Stimulated activated naive CD4-positive, alpha-beta T cell (primary cell): Measurements from ENCODE around the gene APEH.
A peak's percentile ranks its signal among the peaks of the same experiment; 100 is the strongest.

ENCODE experiments used
- DNase-seq, 6 experiments: peaks; one replicate each; lab custom pipeline; 2025; lab: John Stamatoyannopoulos, UW

Gene APEH

DNA sequence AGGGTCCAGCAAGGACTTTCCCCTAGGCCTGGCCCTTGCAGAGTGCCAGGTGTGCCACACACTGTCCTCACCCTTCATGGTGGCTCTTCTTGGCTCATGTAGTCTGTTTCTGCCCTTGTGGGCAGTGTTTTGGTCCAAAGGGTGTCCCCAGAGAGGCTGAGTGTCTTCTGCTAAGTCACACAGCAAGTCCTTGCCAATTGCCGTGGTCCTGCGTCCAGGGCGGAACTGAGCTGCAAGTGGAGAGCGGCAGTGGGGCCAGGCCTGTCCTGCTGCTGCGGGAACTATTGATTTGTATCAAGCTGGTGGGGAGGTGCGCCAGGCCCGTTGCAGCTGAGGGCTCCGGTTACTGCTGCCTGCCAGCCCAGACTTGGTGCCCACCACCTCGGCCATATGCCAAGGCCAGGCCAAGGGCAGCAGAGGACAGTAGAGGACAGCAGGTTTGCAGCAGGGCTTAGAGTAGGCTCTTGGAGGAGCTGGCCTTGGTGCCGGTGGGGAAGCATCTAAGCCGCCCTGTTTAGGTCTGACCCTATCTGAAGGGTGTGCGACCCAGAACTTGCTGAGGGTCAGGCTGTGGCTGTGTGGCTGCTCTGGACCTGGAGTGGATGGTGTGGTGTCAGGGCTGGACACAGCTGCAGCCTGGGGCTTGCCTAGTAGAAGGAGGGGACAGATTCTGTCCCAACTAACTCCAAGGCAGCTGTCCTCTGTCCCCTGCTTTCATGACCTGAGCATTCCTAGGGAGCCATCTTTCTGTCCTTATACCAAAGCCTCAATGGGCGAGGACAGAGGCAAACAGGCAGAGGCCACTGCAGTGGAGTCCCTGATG lies 40.8 kb downstream of the APEH start:
- no peak for DNase-seq

- no peak for DNase-seq
Measured at GRCh38 chr3:49715611-49716121, 41.5 kb downstream of the APEH start.

GRCh38 chr3:49716169-49716568 lies 42.0 kb downstream of the APEH start:
- no peak for DNase-seq

DNA sequence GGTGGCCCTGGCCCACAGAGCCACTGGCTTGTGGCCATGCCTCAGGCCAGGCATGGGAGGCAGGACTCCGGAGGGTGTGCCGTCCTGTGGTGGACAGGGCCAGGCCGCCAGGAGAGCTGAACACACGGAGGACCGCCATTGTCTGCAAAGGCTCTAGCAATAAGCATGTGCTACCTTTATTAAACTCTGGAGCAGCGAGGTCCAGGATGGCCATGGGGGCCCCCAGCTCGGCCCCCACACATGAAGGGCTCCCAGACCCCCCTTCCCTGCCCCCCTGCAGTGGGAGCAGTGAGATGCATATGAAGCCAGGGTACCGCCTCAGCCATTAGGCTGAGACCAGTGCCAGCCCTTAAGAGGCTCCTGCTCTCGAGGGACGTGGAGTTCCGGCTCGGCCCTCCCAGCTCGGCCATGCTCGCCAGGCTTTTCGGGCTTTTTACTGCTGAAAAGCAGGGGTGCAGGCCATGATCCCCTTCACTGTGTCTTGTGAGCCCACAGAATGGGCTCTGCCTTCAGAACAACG lies 42.6 kb downstream of the APEH start:
- DNase-seq: no peak

- DNase-seq: no peak
Measured at GRCh38 chr3:49717211-49717958, 43.2 kb downstream of the APEH start.

DNA sequence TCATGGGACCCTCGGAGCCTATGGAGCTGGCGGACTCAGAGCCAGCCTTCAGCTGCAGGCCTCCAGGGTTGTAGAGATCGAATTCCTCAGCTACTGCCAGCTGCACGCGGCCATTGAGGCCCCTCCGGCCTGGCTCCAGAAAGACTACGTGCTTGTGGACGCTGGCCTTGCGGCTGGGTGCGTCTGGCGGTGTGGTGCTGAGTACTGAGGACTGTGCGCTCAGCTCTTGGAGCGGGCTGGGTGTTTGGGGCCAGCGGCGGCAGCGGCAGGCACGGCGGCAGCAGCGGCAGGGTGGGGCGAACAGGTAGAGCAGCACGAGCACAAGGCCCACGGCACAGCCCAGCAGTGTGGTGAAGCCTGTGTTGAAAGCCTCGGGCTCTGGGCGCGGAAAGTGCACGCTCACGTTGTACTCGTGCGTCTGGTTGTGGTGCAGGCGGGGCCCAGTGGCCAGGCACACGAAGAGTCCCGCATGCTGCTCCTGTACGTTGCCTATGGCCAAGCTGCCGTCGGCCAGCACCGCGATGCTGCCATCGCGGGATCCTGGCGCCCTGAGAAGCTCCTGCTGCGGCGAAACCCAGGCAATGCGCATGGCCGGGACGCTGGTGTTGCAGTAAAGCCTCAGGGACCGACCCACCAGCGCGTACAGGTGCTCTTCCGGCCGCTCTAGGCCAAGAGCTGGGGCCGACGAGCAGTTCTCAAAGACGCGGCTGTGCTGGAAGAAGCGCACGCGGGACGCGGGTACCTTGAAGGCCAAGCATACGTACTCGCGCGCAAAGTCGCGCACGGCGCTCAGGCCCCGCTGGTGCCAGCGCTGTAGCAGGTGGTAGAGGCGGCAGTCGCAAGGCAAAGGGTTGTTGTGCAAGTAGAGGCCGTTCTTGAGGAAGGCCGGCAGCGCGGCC lies 44.1 kb downstream of the APEH start:
- DNase-seq: no peak

GRCh38 chr3:49718858-49719213 lies 44.7 kb downstream of the APEH start:
- DNase-seq: no peak

GRCh38 chr3:49719214-49719884 lies 45.2 kb downstream of the APEH start, which contains the start of gene AMIGO3:
Gene AMIGO3, minus strand, starts transcription at chr3:49719684. Its CDS starts 219 bp downstream, at chr3:49719465.
- DNase-seq: peak; percentile 80 to 95 (median 90)

- DNase-seq: no peak
Measured at GRCh38 chr3:49720855-49721595, 46.9 kb downstream of the APEH start.

- no peak for DNase-seq
Measured at GRCh38 chr3:49721596-49721895, 47.4 kb downstream of the APEH start.

DNA sequence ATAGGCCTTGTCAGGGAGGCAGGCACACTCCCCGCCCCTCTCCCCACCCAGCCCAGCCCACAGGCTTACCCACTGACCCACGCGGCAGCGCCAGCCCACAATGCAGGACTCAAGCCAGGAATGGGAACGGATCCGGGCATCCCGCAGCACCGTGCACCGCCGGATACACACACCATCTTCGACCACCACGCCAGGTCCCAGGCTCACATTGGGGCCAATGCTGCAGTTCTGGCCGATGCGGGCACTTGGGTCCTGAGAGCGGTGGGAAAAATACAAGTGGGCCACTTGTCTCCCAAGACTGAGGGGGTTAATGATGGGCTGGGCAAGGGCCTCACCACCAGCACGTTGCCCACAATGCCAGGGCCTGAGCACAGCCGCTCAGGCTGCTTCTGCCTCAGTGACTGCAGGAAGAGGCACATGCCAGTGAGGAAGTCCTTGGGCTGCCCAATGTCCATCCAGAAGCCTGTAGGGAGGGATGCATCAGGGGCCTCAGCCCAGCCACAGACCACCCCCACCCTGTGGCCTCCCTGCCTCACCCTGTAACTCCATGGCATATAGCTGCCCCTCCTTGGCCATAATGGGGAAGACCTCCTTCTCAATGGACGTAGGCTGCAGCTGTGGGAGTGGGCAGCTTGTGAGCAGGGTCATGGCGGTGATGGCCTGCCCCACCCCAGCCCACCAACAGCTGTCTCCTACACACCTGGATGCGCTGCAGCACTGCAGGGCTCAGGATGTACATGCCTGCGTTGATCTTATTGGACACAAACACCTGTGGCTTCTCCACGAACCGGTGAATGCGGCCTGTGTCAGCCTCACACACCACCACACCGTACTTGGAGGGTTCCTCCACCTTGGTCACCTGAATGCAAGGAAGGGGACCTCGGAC lies 48.0 kb downstream of the APEH start:
- DNase-seq: no peak

DNA sequence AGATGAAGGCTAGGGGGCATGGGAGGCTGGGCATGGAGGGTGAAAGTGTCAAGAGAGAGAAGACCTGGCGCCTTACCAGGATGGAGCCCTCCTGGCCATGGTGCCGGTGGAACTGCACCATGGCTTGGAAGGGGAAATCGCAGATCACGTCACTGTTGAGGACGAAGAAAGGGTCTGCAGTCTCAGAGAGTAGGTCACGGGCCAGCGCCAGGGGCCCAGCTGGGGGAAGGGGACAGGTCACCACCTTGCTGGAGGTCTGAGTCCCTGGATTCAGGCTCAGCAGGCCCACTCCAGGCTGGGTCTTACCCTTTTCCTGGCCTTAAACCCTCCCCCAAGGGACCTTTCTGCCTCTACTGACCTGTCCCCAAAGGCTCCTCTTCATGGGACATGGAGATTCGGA lies 48.7 kb downstream of the APEH start:
- DNase-seq: no peak

DNA sequence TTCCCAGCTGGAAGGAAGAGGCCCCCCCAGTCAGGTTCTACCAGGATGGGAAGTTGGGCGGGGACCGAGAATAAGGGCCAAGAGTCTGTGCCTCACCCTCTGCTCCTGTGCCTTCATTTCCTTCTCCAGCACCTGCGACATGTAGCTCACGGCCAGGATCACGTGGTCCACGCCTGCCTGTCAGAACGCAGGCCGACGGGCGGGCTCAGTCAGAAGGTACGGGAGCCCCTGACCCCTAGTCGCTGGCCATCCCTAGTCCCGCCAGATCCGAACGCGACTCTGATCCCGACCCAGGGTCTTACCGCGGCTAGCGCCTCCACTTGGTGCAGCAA lies 49.1 kb downstream of the APEH start:
- DNase-seq: peak; percentile 32 to 62 (median 54)

GRCh38 chr3:49723628-49724551 lies 49.7 kb downstream of the APEH start, which contains the start of gene GMPPB:
Gene GMPPB, minus strand, starts transcription at chr3:49723951. Its CDS starts 225 bp downstream, at chr3:49723726.
- peak; percentile 76 to 89 (median 85) for DNase-seq

DNA sequence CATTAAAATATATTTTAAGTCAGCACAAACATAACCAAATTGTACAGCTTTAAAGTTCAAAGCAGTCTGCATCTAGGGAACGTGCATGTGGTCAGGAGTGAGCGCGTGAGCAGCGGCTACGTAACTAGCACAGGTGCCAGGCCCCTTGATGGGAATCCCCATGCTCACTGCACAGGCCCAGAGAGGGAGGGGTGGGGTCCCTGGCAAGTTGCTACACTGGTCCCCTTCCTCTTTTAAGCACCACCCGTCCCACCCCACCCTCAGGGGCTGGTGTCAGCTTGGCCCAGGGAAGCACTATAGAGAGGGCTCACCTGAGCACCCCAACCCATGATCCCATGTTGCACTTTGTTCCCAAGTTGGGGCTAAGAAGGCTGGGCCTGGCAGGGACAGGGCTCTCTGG lies 50.4 kb downstream of the APEH start:
- peak in 4 of 6 experiments; percentile 28 to 54 (median 46) for DNase-seq

- no peak for DNase-seq
Measured at GRCh38 chr3:49725906-49726681, 51.9 kb downstream of the APEH start.

- no peak for DNase-seq
Measured at GRCh38 chr3:49727154-49727923, 53.2 kb downstream of the APEH start.
